Pericardium fibroblast (primary cell): ENCODE results near the gene LIG4. TPM values are rescaled to one million over a fixed set of nuclear protein-coding genes. Genes with fewer than 3 reads are reported as not detected.

Experiments
- total RNA-seq: library from RNA; depleted of rRNA; stranded (reverse); fragments of >200 nt; gene quantifications from 2 replicates; pipeline ENCODE4 v1.2.3, GENCODE V29; 2015

Gene LIG4
- 3.5 and 5.0 TPM in 2 replicates for total RNA-seq

GRCh38 chr13:108215436-108215835 is at the start of gene LIG4:
Gene LIG4, minus strand, starts transcription at chr13:108215536. Its CDS starts 4,268 bp downstream, at chr13:108211268.

GRCh38 chr13:108218044-108218974 is 3.0 kb upstream of the LIG4 start, which contains the start of gene ABHD13:
Gene ABHD13, plus strand, starts transcription at chr13:108218392. Its CDS starts 10,827 bp downstream, at chr13:108229219.

Other genes starting within 250 kb of the LIG4 start
- 6.7 and 7.7 TPM in 2 replicates for gene ABHD13, start 2.9 kb upstream of the LIG4 start, total RNA-seq
- gene TNFSF13B, start 54.2 kb upstream of the LIG4 start, total RNA-seq = 0.85 and 1.8 TPM in 2 replicates